Endometrial microvascular endothelial cells (primary cell): ENCODE results near the gene ALG8. TPM values are rescaled to one million over a fixed set of nuclear protein-coding genes. Genes with fewer than 3 reads are reported as not detected.
"Not testable (repeated sequence)": the region's sequence is repeated elsewhere in the genome, so short reads cannot be mapped to it uniquely, and the experiment has no call there.

Experiments used
- in situ Hi-C: cut with HindIII; loops from 2 replicates; pipeline ENCODE4 v1.10.0; 2017; ENCODE audit warnings: low sequenced_read_pairs, low pct_unique_long_range_greater_than_20kb; ENCODE audit errors: inconsistent ontology term
- total RNA-seq: library from RNA; depleted of rRNA; stranded (reverse); fragments of >200 nt; gene quantifications from one replicate; pipeline ENCODE4 v1.2.3, GENCODE V29; 2015; ENCODE audit errors: inconsistent ontology term

The ALG8 gene
- total RNA-seq, 1 donor from 2014 or later, result 57.9 TPM

- in situ Hi-C loops, result no loop called here
These were observed 28.6 kb downstream of the ALG8 start for GRCh38 chr11:78110830-78111229.

GRCh38 chr11:78110351-78110750 lies 29.1 kb downstream of the ALG8 start:
- in situ Hi-C loops, result no loop called here

GRCh38 chr11:78109081-78110015 lies 30.1 kb downstream of the ALG8 start:
- in situ Hi-C loops, result no loop called here

GRCh38 chr11:78100676-78101472 lies 38.6 kb downstream of the ALG8 start:
- in situ Hi-C loops, result no loop called here

GRCh38 chr11:78100261-78100660 lies 39.2 kb downstream of the ALG8 start:
- in situ Hi-C loops, result no loop called here

- in situ Hi-C loops, result no loop called here
These were observed 39.8 kb downstream of the ALG8 start for GRCh38 chr11:78099666-78100065.

GRCh38 chr11:78097666-78098385 lies 41.6 kb downstream of the ALG8 start:
- in situ Hi-C loops, result no loop called here

GRCh38 chr11:78094250-78094649 lies 45.2 kb downstream of the ALG8 start:
- in situ Hi-C loops, result no loop called here

- in situ Hi-C loops, result not testable (repeated sequence)
These were observed 52.8 kb downstream of the ALG8 start for GRCh38 chr11:78086521-78087074.

- in situ Hi-C loops, result no loop called here
These were observed 53.5 kb downstream of the ALG8 start for GRCh38 chr11:78085972-78086371.

GRCh38 chr11:78084506-78084905 lies 54.9 kb downstream of the ALG8 start:
- in situ Hi-C loops, result not testable (repeated sequence)

GRCh38 chr11:78083021-78083420 lies 56.4 kb downstream of the ALG8 start:
- in situ Hi-C loops, result no loop called here

GRCh38 chr11:78082146-78082545 lies 57.3 kb downstream of the ALG8 start:
- in situ Hi-C loops, result no loop called here

- in situ Hi-C loops, result no loop called here
These were observed 57.8 kb downstream of the ALG8 start for GRCh38 chr11:78081583-78081982.

- in situ Hi-C loops, result no loop called here
These were observed 58.5 kb downstream of the ALG8 start for GRCh38 chr11:78080818-78081495.

GRCh38 chr11:78080084-78080817 lies 59.2 kb downstream of the ALG8 start:
- in situ Hi-C loops, result no loop called here

GRCh38 chr11:78079232-78080083 lies 60.0 kb downstream of the ALG8 start, which contains the start of gene NDUFC2:
NDUFC2 (minus strand) TSS chr11:78079862; CDS start chr11:78079744, 118 bp downstream.
- in situ Hi-C loops, result no loop called here
